Type B pancreatic cell (in vitro differentiated cells): ENCODE measurements around the gene PDE2A. TPM values are rescaled to one million over a fixed set of nuclear protein-coding genes. Genes with fewer than 3 reads are reported as not detected.

Source experiments
- DNase-seq: peaks from one replicate; pipeline ENCODE4 v3.0.0; 2021; ENCODE audit warnings: mixed read lengths; ENCODE audit not compliant: unreplicated experiment; ENCODE audit errors: extremely low spot score
- H3K27ac Mint-ChIP-seq: 2 replicates; pipeline ENCODE4 v1.8.0; 2021; ENCODE audit warnings: mild to moderate bottlenecking, mixed read lengths
- H3K27me3 Mint-ChIP-seq: 2 replicates; pipeline ENCODE4 v1.8.0; 2021; ENCODE audit warnings: mixed read lengths
- H3K36me3 Mint-ChIP-seq: 2 replicates; pipeline ENCODE4 v1.8.0; 2021; ENCODE audit warnings: mixed read lengths
- H3K4me1 Mint-ChIP-seq: one replicate; pipeline ENCODE4 v1.8.0; 2021; ENCODE audit warnings: mixed read lengths; ENCODE audit not compliant: unreplicated experiment
- H3K4me3 Mint-ChIP-seq: 2 replicates; pipeline ENCODE4 v1.8.0; 2021; ENCODE audit warnings: mild to moderate bottlenecking, mixed read lengths
- H3K9me3 Mint-ChIP-seq: 2 replicates; pipeline ENCODE4 v1.8.0; 2021; ENCODE audit warnings: mixed read lengths
- CTCF ChIP-seq: fragments of 200-600 bp; sonication (generic); conservative IDR thresholded peaks from 2 replicates; pipeline ENCODE4 v1.5.0; 2021; ENCODE audit warnings: antibody characterized with exemption, mild to moderate bottlenecking
- total RNA-seq: library from RNA; stranded (reverse); gene quantifications from 2 replicates; pipeline ENCODE4 v1.2.1, GENCODE V29; 2021; ENCODE audit warnings: low replicate concordance

Gene PDE2A
- total RNA-seq, 1 donor from 2014 or later, result 2.8 TPM

GRCh38 chr11:72636376-72636775 lies 37.8 kb downstream of the PDE2A start:
- TF ChIP-seq CTCF, result no peak
- Mint-ChIP-seq H3K36me3 (no peaks in the 10 kb centered on the region), H3K27me3 (peaks cover 38% of the 10 kb centered on the region), H3K9me3 (no peaks in the 10 kb centered on the region), H3K4me3 (no peak overlapping the region), H3K4me1 (peaks cover 11% of the 10 kb centered on the region), H3K27ac (no peak overlapping the region)
- no peak for DNase-seq

GRCh38 chr11:72635933-72636332 lies 38.3 kb downstream of the PDE2A start:
- Mint-ChIP-seq H3K4me1 (peaks cover 11% of the 10 kb centered on the region), H3K9me3 (no peaks in the 10 kb centered on the region), H3K27ac (no peak overlapping the region), H3K4me3 (no peak overlapping the region), H3K27me3 (peaks cover 38% of the 10 kb centered on the region), H3K36me3 (no peaks in the 10 kb centered on the region)
- TF ChIP-seq CTCF, result no peak
- DNase-seq, result no peak

- no peaks in the 10 kb centered on the region for H3K36me3 Mint-ChIP-seq
- no peak overlapping the region for H3K27ac Mint-ChIP-seq
- DNase-seq, result no peak
- H3K27me3 Mint-ChIP-seq, result peaks cover 41% of the 10 kb centered on the region
- no peak overlapping the region for H3K4me3 Mint-ChIP-seq
- TF ChIP-seq CTCF, result no peak
- no peaks in the 10 kb centered on the region for H3K9me3 Mint-ChIP-seq
- H3K4me1 Mint-ChIP-seq, result peaks cover 11% of the 10 kb centered on the region
These were observed 38.8 kb downstream of the PDE2A start for GRCh38 chr11:72635309-72635915.

GRCh38 chr11:72634472-72635095 lies 39.6 kb downstream of the PDE2A start:
- no peak overlapping the region for H3K27ac Mint-ChIP-seq
- no peak for DNase-seq
- H3K36me3 Mint-ChIP-seq, result no peaks in the 10 kb centered on the region
- H3K9me3 Mint-ChIP-seq, result no peaks in the 10 kb centered on the region
- no peak for TF ChIP-seq CTCF
- peaks cover 49% of the 10 kb centered on the region for H3K27me3 Mint-ChIP-seq
- H3K4me1 Mint-ChIP-seq, result peaks cover 11% of the 10 kb centered on the region
- H3K4me3 Mint-ChIP-seq, result no peak overlapping the region

- no peak overlapping the region for H3K4me3 Mint-ChIP-seq
- H3K9me3 Mint-ChIP-seq, result no peaks in the 10 kb centered on the region
- DNase-seq, result no peak
- no peak overlapping the region for H3K27ac Mint-ChIP-seq
- no peaks in the 10 kb centered on the region for H3K36me3 Mint-ChIP-seq
- TF ChIP-seq CTCF, result no peak
- H3K4me1 Mint-ChIP-seq, result peaks cover 11% of the 10 kb centered on the region
- peaks cover 49% of the 10 kb centered on the region for H3K27me3 Mint-ChIP-seq
These were observed 40.2 kb downstream of the PDE2A start for GRCh38 chr11:72634016-72634415.
